OCI-LY3 (cell line): Measurements from ENCODE around the gene HELZ.

Experiments used
- EZH2phosphoT487 ChIP-seq: fragments of 200-600 bp; shearing (Covaris generic); IDR thresholded peaks from 2 replicates; pipeline ENCODE4 v1.6.1; 2018; ENCODE audit warnings: antibody characterized with exemption, mixed run types, low read depth
- TF ChIP-seq, protein P1 (sequence below): fragments of 200-600, 300-600 bp; sonication (generic); IDR thresholded peaks from 2 replicates; pipeline ENCODE4 v1.5.1; 2014; ENCODE audit warnings: antibody characterized with exemption, low read length, low read depth

GRCh38 chr17:67050471-67051154 is 194.4 kb downstream of the HELZ start:
- TF ChIP-seq, protein P1, sequence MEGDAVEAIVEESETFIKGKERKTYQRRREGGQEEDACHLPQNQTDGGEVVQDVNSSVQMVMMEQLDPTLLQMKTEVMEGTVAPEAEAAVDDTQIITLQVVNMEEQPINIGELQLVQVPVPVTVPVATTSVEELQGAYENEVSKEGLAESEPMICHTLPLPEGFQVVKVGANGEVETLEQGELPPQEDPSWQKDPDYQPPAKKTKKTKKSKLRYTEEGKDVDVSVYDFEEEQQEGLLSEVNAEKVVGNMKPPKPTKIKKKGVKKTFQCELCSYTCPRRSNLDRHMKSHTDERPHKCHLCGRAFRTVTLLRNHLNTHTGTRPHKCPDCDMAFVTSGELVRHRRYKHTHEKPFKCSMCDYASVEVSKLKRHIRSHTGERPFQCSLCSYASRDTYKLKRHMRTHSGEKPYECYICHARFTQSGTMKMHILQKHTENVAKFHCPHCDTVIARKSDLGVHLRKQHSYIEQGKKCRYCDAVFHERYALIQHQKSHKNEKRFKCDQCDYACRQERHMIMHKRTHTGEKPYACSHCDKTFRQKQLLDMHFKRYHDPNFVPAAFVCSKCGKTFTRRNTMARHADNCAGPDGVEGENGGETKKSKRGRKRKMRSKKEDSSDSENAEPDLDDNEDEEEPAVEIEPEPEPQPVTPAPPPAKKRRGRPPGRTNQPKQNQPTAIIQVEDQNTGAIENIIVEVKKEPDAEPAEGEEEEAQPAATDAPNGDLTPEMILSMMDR, result no peak
- no peak for TF ChIP-seq EZH2phosphoT487
